NCI-H2227 (cell line): ENCODE data around the gene ZBTB4.

Experiments
- DNase-seq: peaks from one replicate; lab custom pipeline; 2025; ENCODE audit not compliant: unreplicated experiment; lab: John Stamatoyannopoulos, UW

Gene ZBTB4

GRCh38 chr17:7423679-7424078, 55.8 kb downstream of the ZBTB4 start:
- no peak for DNase-seq

GRCh38 chr17:7421186-7421585, 58.2 kb downstream of the ZBTB4 start:
- DNase-seq: no peak

- no peak for DNase-seq
Measured at GRCh38 chr17:7419819-7420610, 59.4 kb downstream of the ZBTB4 start, which contains the start of gene SPEM1. TSS of gene SPEM1 (plus strand) at chr17:7420324. CDS start at chr17:7420385, 61 bp downstream.

- no peak for DNase-seq
Measured at GRCh38 chr17:7418472-7419152, 60.8 kb downstream of the ZBTB4 start.

GRCh38 chr17:7417056-7417655, 62.3 kb downstream of the ZBTB4 start:
- no peak for DNase-seq

- no peak for DNase-seq
Measured at GRCh38 chr17:7416323-7416722, 63.1 kb downstream of the ZBTB4 start.

GRCh38 chr17:7415784-7416183, 63.6 kb downstream of the ZBTB4 start:
- DNase-seq: no peak

- no peak for DNase-seq
Measured at GRCh38 chr17:7414837-7415236, 64.6 kb downstream of the ZBTB4 start.

GRCh38 chr17:7413346-7413985, 66.0 kb downstream of the ZBTB4 start:
- no peak for DNase-seq

- DNase-seq: no peak
Measured at GRCh38 chr17:7411427-7411750, 68.0 kb downstream of the ZBTB4 start.

GRCh38 chr17:7410634-7411426, 68.6 kb downstream of the ZBTB4 start:
- DNase-seq: no peak

GRCh38 chr17:7409716-7410115, 69.7 kb downstream of the ZBTB4 start:
- DNase-seq: no peak
